Measurements from ENCODE around the gene CFAP161. TPM values are rescaled to one million over a fixed set of nuclear protein-coding genes. Genes with fewer than 3 reads are reported as not detected.
A peak's percentile ranks its signal among the peaks of the same experiment; 100 is the strongest.

The CFAP161 gene
- total RNA-seq, 1 donor from 2014 or later, result 7.4 TPM

GRCh38 chr15:81170511-81170910 lies 36.4 kb downstream of the CFAP161 start:
- H3K27me3 ChIP-seq (ENCODE audit: low read depth), result no peaks in the 10 kb centered on the region
- H3K4me1 ChIP-seq, result peaks cover 16% of the 10 kb centered on the region
- H3K4me3 ChIP-seq, result no peak overlapping the region
- H3K9me3 ChIP-seq, result no peaks in the 10 kb centered on the region
- DNase-seq (no peak), ATAC-seq (no peak)
- no peak overlapping the region for H3K27ac ChIP-seq
- intact Hi-C loops (cut with DNase I), result no loop called here
- no peak for TF ChIP-seq CTCF (IDR thresholded peaks at IDR 0.05)
- H3K36me3 ChIP-seq, result no peaks in the 10 kb centered on the region

GRCh38 chr15:81171286-81171685 lies 37.2 kb downstream of the CFAP161 start:
- Histone ChIP-seq H3K27ac (no peak overlapping the region), H3K27me3 (ENCODE audit: low read depth) (no peaks in the 10 kb centered on the region), H3K4me1 (peaks cover 16% of the 10 kb centered on the region), H3K36me3 (no peaks in the 10 kb centered on the region), H3K9me3 (no peaks in the 10 kb centered on the region), H3K4me3 (no peak overlapping the region)
- DNase-seq (no peak), ATAC-seq (no peak)
- no peak for TF ChIP-seq CTCF (IDR thresholded peaks at IDR 0.05)
- intact Hi-C loops (cut with DNase I), result no loop called here

GRCh38 chr15:81174125-81174791 lies 40.2 kb downstream of the CFAP161 start:
- Histone ChIP-seq H3K4me3 (no peak overlapping the region), H3K27me3 (ENCODE audit: low read depth) (no peaks in the 10 kb centered on the region), H3K27ac (no peak overlapping the region), H3K4me1 (peaks cover 4% of the 10 kb centered on the region), H3K36me3 (no peaks in the 10 kb centered on the region), H3K9me3 (no peaks in the 10 kb centered on the region)
- no peak for DNase-seq
- intact Hi-C loops (cut with DNase I), result no loop called here
- no peak for TF ChIP-seq CTCF (IDR thresholded peaks at IDR 0.05)
- ATAC-seq, result no peak

DNA sequence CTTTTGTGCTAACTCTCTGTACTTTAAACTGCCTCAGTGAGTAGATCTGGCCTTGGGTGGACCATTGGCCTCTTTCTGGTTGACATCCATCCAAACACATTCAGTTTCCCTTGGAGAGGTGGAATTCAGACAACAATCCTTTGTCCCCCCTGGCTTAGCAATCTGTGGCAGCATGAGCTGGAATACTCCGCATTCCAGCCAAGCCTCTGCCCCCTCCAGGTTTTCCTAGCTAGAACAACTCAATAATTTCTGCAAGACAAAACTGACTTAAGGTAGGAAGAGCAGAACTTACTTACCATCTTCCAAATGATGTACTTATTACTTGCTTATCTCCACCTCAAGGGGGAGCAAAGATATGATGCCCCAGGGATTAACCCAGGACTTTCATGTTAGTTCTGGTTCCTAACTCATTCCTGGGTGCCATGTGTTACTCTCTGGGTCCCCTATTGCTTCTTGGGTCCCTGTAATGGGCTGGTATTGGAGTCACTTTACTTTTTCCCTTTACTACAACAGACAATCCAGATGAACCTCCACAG lies 40.8 kb downstream of the CFAP161 start:
- peaks cover 4% of the 10 kb centered on the region for H3K4me1 ChIP-seq
- no peaks in the 10 kb centered on the region for H3K9me3 ChIP-seq
- ATAC-seq, result no peak
- intact Hi-C loops (cut with DNase I), result no loop called here
- no peak for DNase-seq
- no peak for TF ChIP-seq CTCF (IDR thresholded peaks at IDR 0.05)
- no peak overlapping the region for H3K27ac ChIP-seq
- no peaks in the 10 kb centered on the region for H3K36me3 ChIP-seq
- no peaks in the 10 kb centered on the region for H3K27me3 ChIP-seq (ENCODE audit: low read depth)
- no peak overlapping the region for H3K4me3 ChIP-seq

- no peak for DNase-seq
- TF ChIP-seq CTCF (IDR thresholded peaks at IDR 0.05), result no peak
- Histone ChIP-seq H3K4me3 (no peak overlapping the region), H3K27me3 (ENCODE audit: low read depth) (no peaks in the 10 kb centered on the region), H3K4me1 (peaks cover 4% of the 10 kb centered on the region), H3K27ac (peak overlapping the region; percentile 76), H3K36me3 (no peaks in the 10 kb centered on the region), H3K9me3 (no peaks in the 10 kb centered on the region)
- intact Hi-C loops (cut with DNase I), result no loop called here
- ATAC-seq, result no peak
Measured at GRCh38 chr15:81175496-81175895, 41.4 kb downstream of the CFAP161 start.
